ENCODE results near the gene KCNQ1.
A peak's percentile ranks its signal among the peaks of the same experiment; 100 is the strongest.
"Not testable (repeated sequence)": the region's sequence is repeated elsewhere in the genome, so short reads cannot be mapped to it uniquely, and the experiment has no call there.

KCNQ1 gene

DNA sequence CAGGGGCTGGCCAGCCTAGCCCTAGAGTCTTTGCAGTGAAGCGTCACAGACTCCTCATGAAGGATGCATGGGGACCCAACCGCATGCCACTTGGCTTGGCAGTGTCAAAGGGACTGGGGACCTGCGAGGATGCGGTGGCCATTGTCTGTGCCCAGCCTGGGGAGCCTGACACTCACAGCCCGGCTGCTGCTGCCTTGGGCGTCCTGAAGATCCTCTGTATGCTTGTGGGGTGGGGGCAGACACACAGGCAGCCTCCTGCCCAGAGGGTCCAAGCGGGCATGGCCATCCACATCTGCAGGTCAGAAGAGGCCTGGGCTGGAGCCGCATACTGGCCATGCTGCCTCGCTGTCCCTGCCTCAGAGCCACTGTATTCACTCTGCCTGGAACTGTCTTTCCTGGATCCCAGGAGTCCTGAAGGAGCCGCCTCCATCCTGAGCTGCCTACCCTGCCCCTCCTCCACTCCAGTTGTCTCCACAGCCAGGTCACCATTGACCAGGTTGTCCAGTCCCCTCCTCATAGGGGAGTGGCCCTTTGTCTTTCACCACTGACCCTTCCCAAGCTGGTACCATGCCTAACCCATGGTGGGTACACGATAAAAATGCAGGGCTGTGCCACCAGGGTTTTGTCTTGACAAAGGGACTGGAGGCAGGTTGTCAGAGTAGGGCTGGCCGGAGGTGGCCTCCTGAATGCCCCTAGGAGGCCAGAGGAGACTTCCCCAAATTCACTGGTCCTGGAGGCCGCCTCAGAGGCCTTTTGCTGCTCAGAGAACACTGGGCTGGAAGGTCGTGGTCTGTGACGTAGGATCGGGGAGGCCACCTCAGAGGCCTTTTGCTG lies 148.0 kb downstream of the KCNQ1 start:
- no peak for DNase-seq (ENCODE audit: low spot score)

DNA sequence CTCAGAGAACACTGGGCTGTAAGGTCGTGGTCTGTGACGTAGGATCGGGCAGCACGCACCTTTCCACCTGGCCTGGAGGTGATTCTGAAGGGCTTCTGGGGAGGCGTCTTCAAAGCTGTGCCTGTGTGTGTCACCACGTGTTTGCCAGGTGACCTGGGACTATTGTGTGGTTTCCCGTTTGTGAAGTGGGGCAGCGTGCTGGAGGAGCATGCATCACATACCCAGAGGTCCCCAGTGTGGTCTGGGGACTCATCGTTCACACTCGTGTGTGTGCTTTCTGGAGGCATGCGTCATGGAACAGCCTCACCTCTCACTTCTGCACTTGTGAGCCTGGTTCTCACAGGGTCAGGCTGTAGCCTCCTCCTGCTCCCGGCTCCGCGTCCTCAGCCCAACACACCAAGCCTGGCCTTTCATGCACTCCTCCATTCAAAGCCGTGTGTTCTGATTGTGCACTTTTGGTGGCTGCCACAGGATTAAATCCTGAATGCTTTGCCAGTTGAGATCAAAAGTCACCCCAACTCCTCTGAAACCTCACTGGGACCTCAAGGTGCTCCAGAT lies 148.7 kb downstream of the KCNQ1 start:
- DNase-seq (ENCODE audit: low spot score): no peak

DNA sequence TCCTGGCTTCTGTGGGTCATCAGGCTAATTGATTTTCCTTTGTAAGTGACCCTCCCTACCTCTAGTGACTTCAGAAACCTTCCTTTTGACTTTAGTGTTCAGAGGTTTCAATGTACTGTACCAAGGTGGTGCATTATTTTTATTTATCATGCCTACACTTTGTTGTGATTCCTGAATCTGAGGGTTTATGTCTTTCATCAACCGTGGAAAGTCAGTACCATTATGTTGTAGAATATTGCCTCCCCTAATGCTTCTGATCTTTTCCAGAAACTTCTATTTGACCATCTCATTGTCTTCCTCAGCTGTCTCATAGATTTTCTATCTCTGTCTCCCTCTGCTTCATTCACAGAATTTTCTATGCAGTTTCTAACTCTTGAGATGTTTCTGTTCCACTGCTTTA lies 149.5 kb downstream of the KCNQ1 start:
- no peak for DNase-seq (ENCODE audit: low spot score)

GRCh38 chr11:2595204-2595603 lies 150.4 kb downstream of the KCNQ1 start:
- no peak for DNase-seq (ENCODE audit: low spot score)

- DNase-seq (ENCODE audit: low spot score): peak; percentile 2
Observed at GRCh38 chr11:2599561-2600189, 154.9 kb downstream of the KCNQ1 start.

DNA sequence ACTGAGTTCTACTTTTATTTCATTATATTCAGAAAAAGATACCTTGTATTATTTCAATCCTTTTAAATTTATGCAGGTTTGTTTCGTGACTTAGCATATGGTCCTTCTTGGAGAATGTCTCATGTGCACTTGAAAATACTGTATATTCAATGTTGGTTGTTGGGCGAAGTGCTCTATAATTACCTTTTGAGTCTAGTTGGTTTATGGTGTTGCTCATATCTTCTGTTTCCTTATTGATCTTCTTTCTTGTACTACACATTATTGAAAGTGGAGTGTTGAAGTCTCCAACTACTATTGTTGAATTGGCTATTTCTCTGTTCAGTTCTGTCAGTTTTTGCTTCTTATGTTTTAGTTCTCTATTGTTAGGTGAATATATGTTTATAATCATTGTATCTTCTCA lies 164.5 kb downstream of the KCNQ1 start:
- no peak for DNase-seq (ENCODE audit: low spot score)

DNA sequence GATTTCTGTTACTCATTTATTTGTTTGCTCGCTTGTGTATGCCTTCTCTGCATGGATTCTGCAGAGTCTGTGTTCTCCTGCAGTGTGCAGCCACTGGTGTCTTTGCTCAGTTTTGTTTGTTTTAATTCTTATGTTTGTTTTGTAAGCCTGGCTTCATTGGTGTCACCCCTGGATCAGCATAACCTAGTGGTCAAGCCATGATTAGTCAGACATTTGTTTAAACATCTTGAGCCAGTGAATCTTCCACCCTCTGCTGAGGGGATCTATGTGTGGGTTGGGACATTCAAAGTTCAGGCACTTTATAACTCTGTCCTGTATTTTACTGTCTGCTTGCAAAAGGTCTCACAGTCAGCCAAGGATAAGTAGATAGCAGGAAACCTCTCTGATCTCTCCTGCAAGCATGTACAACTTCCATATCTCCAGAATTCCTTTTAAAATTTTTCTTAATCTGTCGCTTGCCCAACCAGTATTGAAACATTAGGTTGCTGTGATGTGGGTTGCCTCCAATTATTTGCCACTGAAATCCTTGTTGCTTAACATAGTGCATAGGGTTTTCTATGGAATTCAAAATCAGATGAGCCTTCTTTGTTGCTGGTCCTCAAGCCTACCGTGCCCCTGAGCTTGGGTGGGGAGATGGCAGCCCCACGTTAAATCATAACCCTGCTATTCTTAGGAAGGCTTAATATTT lies 168.2 kb downstream of the KCNQ1 start:
- DNase-seq (ENCODE audit: low spot score): no peak

- DNase-seq (ENCODE audit: low spot score): no peak
Observed at GRCh38 chr11:2621894-2622293, 177.1 kb downstream of the KCNQ1 start.

GRCh38 chr11:2625183-2625582 lies 180.4 kb downstream of the KCNQ1 start:
- no peak for DNase-seq (ENCODE audit: low spot score)

GRCh38 chr11:2630679-2631078 lies 185.9 kb downstream of the KCNQ1 start:
- no peak for DNase-seq (ENCODE audit: low spot score)

GRCh38 chr11:2631161-2631560 lies 186.4 kb downstream of the KCNQ1 start:
- no peak for DNase-seq (ENCODE audit: low spot score)

DNA sequence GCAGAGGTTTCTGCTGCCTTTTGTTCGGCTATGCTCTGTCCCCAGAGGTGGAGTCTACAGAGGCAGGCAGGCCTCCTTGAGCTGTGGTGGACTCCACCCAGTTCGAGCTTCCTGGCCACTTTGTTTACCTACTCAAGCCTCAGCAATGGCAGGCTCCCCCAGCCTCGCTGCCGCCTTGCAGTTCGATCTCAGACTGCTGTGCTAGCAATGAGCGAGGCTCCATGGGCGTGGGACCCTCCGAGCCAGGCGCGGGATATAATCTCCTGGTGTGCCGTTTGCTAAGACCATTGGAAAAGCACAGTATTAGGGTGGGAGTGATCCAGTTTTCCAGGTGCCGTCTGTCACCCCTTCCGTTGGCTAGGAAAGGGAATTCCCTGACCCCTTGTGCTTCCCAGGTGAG lies 195.0 kb downstream of the KCNQ1 start:
- not testable (repeated sequence) for DNase-seq (ENCODE audit: low spot score)

GRCh38 chr11:2641623-2642022 lies 196.8 kb downstream of the KCNQ1 start:
- DNase-seq (ENCODE audit: low spot score): no peak

- DNase-seq (ENCODE audit: low spot score): no peak
Observed at GRCh38 chr11:2643746-2644145, 198.9 kb downstream of the KCNQ1 start.

DNA sequence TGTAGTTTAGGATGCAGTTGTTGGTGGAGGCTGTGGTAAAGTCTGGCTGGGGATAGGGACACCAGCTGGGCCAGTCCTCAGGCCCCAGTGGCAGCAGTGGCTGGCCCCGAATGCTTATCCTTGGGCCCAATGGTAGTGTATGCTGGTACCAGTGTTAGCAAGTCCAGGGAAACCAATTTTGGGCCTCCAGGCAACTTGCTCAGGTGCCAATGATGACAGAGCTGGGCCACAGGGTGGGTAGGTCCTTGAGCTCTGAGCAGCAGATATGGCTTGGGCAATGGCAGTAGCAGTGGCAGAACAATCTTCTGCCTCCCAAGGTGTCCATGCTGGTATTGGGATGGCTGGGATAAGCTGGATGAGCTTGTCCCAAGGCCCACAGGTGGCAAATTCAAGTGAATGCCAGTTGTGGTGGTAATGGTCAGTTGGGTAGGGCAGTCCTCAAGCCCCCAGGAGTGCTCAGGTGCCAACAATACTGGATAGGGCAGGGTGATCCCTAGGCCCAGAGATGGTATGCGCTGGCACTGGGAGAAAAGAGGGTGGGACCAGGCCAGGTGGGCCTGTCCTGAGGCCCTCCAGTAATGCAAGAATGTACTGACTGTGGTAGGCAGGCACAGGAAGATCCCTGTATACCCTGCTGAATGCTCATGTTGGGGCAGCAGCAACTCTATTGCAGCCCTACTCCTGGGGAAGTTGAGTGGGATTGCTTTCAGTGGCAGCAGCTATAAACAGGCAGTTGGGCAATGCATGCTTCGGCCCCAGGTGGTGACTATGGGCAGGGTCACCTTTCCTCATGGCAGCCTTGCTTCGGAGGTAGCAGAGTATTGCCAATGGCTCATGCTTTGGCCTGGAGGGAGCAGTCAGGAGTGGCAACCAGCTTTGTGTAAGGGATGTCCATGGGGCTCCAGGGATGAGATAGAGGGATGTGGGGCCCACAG lies 200.3 kb downstream of the KCNQ1 start:
- DNase-seq (ENCODE audit: low spot score): no peak

DNA sequence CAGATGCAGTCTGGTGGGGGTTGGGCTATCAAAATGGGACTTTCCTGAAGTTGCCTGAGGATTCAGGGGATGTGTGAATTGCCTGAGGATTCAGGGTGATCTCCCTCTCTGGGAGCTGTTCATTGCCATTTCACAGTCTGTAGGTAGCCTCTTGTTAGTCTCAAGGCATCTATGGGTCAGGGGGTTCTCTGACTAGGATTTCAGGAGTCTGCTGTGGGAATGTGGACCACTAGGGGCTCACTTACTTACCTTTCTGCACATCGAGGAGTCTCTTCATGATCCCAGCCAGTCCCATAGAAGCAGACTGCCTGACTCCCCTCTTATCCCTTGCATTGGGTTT lies 200.9 kb downstream of the KCNQ1 start:
- DNase-seq (ENCODE audit: low spot score): no peak

GRCh38 chr11:2647167-2647566 lies 202.4 kb downstream of the KCNQ1 start:
- DNase-seq (ENCODE audit: low spot score): no peak

- DNase-seq (ENCODE audit: low spot score): no peak
Observed at GRCh38 chr11:2647953-2648352, 203.1 kb downstream of the KCNQ1 start.

DNA sequence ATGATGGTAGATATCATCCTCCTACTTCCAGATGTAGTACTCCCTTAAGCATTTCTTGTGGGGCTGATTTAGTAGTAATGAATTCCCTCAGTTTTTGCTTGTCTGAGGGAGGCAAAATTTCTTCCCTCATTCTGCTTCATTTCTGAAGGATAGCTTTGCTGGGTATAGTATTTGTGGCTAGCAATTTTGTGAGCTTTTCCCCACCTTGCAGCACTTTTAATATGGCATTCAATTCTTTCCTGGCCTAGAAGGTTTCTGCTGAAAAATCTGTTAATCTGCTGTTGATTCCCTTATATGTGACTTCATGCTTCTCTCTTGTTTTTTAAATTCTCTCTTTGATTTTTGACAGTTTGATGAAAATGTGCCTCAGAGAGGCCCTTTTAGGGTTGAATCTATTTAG lies 204.6 kb downstream of the KCNQ1 start:
- no peak for DNase-seq (ENCODE audit: low spot score)

GRCh38 chr11:2649848-2650247 lies 205.0 kb downstream of the KCNQ1 start:
- DNase-seq (ENCODE audit: low spot score): no peak

- no peak for DNase-seq (ENCODE audit: low spot score)
Observed at GRCh38 chr11:2650343-2650867, 205.6 kb downstream of the KCNQ1 start.

Measured in kidney capillary endothelial cell (primary cell).